ENCODE measurements around the gene LNPEP.
"Not testable (repeated sequence)": the region's sequence is repeated elsewhere in the genome, so short reads cannot be mapped to it uniquely, and the experiment has no call there.

Gene LNPEP

DNA sequence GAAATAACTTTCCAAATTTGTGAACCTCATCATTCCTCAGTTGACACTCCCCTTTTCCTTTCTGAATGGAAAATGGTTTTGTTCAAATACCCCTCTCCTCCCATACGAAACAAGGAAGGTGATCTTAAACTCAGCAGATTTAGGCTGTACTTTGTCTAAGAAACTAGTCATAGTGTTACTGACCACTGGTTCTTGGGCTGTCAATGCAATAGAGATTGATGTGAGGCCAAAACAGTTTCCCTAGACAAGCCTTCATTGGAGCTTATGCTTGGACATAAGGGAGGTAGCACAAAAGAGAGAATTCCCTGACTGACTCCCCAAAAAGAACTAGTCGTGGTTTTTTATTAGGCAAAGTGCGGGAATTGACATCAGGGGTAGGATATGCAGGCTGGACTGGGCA, 5.3 kb upstream of the LNPEP start:
- DNase-seq = no peak

DNA sequence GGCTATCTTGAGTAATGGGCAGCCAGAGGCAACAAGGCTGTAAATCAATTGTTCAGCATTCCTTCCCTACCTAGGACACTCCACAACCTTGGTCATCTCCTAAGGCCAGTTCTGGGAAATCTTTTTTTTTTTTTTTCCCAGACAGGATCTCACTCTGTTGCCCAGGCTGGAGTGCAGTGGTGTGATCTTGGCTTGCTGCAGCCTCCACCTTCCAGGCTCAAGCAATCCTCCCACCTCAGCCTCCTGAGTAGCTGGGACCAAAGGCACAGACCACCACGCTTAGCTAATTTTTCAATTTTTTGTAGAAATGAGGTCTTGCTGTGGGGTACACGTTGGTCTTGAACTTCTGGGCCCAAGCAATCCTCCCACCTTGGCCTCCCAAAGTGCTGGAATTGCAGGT, 4.8 kb upstream of the LNPEP start:
- DNase-seq = not testable (repeated sequence)

DNA sequence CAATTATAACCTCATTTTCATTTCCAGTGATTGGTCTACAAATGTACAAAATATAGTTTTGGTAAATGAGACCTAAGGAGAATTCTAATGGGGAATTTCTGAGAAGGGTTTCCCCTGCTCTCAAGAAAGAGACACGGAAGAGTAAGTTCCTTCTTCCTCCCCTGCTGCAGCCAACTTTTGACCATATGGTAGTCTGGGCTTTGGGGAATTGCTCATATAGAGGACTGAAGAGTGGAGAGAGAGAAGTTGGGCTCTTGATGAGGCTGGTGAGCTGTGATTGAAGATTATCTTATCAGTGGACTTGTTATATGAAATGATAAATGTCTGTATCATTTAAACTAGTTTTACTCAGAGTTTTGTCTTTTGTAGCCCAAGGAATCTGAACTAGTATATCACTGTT, 4.3 kb upstream of the LNPEP start:
- DNase-seq = no peak

DNA sequence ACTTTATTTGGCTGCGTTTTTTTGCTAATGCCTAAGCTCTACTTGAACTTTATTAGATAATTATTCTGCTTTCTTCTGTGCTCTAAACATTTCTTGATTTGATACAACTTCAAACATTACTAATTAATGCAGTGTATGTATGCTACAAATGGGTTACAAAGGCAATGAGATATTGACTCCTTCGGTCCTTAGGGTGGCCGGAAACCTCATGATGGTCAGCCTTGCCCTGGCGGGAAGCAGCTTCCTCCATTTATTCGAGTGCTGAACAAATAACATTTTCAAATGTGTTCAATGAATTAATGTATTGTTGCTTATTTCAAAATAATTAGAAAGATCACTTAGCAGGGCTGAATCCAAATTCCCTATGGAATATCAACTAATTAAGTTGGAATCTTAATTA, 3.9 kb upstream of the LNPEP start:
- DNase-seq = no peak

DNA sequence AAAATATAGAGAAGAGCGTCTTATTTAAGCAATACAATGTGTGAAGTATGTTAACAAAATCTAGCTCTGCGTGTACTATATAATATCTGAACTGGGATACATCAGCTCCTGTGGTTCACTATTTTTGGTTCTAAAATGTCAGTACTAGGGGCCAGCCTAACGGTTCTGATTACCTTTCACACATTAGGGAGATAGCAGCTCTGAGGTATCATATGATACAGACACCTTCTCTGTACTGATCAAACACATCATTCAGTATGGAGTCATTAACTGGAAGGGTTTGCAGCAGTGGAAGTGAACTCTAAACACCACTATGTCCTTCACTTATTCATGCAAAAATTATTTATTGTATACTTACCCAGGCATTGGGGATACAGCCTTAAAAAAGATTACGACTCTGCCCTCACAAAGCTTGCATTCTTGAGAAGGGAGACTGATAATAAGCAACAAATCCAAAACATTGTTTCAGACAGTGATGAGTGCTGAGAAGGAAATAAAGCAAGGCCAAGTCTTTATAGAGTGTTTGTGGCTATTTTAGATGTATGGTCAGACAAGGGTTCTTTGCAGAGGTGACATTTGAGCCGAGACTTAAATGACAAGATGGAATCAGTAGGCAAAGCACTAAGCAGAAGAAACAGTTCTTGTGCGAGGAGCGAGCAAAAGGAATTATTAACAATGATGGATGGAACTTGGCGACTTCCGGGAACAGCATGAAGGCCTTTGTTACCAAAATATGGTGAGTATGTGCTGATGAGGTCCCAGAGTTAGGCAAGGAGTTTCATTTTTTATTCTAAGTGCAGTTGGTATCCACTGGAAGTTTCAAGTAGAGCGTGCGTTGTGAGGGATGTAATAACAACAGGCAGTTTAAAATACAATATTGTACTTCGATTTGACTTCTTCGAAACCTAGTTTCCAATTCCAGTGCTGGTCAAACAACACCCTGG, 1.8 kb upstream of the LNPEP start:
- peak; percentile 32 for DNase-seq

DNA sequence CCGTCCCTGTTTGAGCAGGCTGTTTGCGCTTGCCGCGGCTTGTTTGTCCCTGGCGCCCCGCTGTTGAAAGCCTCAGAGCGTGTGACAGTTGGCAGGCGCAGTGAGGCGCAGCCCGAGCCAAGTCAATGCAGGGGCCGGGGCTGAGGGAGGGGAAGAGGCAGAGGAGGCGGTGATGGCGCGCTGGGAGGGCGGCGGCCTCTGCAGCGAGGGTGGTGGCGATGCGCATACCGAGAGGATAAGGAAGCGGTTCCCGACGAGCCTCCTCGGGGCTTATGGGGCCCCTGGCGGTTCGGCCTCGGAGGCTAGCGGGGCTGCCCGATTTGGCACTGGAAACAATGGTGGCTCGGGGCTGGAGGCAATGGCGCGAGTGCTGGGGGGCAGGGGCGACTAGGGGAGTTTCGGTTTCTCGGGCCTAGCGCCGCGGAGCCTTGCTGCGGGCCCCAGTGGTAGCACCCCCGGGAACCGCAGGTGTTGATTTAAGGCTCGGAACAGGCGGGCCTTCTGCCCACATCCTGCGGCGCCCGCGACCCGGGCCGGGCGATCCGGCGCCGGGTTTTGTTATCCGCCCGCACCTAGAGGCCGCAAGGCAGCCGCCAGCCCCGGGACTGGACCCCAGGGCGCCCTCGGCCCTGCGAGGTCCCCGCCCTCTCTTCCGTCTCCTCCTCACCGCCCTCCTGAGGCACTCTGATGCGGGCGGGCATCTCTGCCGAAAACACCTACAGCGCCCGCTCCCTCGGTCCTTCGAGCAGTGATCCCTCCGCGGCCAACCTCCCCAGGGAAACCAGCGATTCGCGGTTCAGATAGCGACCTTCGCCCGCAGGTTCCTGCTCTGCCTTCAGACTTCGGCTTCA, 947 bp upstream of the LNPEP start:
- peak; percentile 97 for DNase-seq

DNA sequence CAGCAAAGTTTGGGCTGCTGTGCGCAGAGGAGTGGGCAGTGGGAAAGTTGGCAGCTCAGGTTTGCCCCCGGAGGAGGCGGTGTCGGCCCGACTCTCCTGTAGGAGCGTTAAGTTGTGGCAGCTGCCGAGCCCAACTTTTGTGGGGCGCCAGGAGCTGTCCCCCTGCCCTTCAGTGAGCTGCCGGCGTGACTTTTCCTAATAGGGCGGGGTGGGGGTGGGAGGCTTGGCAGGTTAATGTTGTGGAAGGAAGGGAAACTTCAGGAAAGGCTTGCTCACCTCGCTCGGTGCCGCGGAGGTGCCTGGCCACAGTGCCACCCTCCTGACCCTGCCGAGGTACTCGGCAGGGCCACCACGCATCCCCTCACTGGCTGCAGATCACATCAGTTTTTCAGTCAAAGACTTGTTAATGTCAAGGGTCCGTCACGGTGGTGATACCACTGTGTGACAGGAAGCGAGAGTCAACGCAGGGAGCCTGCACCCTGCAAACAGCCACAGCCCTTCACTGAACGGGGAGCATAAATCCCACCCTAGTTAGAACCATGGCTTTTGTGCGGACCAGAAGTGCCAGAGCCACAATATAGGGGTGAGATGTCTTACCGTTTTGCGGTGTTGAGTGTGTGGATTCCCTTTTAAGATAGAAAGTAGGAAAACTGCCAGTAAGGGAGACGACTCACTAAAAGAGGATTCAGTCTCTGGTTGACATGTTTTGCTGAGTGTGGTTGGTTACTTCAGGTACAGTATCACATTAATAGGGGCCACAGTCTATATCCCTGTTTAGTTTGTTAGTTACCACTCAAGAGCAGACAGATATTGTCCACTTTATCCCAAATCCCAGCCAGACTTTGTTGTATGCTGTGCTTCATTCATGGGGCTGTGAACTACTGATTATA, 796 bp downstream of the LNPEP start:
- DNase-seq = peak; percentile 11

DNA sequence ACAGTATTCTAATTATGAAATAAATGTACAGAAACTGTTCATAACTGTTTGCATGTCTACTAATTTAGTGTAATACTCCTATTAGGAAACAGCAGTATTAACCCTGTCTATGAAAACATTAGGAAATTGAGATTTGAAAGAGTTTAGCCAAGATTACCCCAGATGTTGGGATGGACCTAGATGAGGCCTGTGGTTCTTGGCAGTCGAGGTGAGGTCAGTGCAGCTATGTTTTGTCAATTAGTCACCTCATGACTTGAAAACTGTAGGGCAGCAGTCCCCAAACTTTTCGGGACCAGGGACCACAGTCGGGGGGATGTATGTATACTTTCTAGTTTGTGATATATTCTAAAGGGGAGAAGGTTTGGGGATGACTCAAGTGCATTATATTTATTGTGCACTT, 4.7 kb downstream of the LNPEP start:
- no peak for DNase-seq

DNA sequence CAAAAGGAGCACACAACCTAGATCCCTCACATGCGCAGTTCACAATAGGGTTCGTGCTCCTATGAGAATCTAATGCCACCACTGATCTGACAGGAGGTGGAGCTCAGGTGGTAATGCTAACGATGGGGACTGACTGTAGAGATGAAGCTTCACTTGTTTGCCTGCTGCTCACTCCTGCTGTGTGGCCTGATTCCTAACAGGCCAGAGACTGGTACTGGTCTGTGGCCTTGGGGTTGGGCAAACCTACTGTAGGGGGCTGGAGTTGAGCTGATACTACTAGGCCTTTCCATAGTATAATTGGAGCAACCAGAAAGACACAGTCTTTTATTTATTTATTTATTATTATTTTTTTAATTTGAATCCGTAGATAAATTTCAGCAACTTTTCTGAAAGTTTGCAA, 5.3 kb downstream of the LNPEP start:
- DNase-seq = no peak

DNA sequence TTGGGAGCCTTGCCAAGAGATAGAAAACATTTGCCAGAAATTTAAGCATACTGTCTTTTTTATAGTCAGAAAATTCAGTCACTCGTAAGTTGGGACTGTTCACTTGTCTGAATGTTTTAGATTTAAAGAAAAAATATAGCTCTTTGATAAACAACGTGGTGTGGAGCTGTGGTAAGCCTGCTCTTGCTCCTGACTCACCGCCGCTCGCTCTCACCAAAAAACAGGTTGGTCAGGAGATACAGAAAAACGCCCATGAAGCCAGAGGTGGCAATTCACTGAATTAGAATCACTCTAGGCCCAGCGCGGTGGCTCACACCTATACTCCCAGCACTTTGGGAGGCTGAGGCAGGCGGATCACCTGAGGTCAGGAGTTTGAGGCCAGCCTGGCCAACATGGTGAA, 6.2 kb downstream of the LNPEP start:
- DNase-seq = no peak

DNA sequence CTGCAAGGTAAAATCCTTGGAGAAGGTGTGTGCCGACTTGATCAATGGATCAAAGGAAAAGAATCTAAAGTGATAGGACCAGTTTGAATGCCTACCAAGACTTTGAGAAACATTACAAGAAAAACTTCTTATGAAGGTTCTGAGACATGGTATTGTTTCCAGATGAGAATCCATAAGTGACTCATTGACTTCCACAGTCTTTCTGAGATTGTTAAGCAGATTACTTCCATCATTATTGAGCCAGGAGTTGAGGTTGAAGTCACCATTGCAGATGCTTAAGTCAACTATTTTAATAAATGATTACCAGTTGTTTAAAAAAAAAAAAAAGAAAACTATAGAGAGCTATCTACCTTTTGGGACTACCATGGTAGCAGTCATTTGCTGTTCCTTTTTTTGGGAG, 7.0 kb downstream of the LNPEP start:
- DNase-seq = no peak

DNA sequence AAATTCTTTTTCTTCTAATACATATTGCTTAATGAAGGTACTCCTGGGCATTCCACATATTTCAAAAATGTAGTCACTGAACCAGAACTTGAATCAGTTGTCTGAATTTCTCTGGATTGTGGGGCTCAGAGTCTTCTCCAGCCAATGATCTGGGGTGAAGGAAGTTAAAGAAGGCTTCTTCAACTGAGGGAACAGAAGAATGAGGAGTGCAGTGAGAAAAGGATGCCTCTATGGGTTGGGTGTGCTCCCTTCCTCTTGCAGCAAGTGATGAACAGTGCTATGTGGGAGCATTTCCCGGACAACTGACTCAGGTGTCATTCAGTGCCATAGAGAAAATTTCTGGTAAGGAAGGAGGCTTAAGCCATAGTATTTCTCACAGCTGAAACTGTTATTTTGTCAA, 7.9 kb downstream of the LNPEP start:
- no peak for DNase-seq

DNA sequence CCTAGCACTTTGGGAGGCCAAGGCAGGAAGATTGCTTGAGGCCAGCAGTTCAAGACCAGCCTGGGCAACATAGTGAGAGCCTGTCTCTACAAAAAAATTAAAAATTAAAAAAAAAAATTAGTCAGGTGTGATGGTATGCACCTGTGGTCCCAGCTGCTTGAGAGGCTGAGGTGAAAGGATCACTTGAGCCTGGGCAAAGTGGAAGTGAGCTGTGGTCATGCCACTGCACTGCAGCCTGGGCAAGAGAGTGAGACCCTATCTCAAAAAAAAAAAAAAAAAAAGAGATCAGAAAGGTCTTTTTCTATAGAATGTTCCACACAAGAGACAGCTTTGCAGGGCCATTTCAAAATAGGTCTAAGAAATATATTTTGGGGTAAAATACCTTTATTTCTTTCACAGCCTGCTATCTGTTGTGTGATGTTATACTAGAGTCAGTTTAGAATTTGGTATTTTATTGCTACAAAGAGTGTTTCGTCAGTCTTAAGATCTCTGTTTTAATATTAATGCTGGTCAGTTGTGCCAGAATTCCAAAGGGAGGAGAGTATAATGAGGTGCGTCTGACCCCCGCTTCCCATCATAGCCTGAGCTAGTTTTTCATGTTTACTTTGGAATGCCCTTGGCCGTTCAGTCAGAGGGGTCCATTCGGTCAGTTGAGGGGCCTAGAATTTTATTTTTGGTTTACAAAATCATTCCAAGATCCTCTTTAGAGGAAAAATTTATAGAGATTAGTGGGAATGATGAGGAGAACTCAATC, 9.4 kb downstream of the LNPEP start:
- no peak for DNase-seq

DNA sequence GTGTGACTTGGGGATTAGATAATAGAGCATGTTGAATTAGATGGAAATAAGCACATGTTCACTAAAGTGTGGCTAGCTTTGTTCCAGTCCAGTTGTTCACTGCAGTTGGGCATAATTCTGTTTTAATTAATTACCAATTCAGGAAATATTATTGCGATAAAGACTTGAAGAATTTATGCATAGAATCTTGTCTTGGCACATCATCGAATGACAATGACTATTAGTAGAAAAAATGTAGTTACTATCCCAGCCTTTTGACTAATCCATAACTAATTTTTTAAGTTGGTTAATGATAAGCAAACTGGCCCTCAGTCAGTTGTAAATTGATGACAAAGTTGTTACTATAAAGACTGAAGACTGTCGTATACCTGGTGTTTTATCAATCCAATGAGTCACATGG, 10.5 kb downstream of the LNPEP start:
- DNase-seq = no peak

DNA sequence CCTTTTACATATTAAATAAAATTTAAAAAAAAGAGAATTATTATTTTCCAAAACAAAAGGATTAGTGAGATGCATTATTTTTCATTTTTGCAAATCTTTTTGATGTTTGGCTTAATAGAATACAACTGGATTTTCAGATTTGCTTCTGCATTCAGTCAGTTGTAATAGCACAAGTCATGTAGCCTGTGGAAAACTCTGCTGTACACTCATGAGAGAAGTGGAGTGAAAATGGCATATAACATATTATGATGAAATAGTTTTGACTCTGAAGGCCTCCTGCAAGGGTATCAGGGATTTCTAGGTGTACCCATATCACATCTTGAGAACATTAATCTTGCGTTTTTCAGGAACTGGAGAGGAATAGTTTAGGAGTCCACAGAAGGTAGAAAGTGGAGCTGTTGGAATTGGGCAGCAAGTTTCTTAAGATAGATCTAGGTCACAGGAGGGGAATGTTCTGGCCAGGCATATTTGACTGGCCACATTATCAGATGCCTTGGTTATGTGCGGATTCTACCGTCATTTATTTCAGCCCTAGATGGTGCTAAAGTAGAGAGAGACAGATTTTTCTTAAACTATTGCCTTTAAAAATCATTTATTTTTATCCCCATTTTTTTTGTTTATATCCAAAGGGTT, 16.4 kb downstream of the LNPEP start:
- DNase-seq = no peak

DNA sequence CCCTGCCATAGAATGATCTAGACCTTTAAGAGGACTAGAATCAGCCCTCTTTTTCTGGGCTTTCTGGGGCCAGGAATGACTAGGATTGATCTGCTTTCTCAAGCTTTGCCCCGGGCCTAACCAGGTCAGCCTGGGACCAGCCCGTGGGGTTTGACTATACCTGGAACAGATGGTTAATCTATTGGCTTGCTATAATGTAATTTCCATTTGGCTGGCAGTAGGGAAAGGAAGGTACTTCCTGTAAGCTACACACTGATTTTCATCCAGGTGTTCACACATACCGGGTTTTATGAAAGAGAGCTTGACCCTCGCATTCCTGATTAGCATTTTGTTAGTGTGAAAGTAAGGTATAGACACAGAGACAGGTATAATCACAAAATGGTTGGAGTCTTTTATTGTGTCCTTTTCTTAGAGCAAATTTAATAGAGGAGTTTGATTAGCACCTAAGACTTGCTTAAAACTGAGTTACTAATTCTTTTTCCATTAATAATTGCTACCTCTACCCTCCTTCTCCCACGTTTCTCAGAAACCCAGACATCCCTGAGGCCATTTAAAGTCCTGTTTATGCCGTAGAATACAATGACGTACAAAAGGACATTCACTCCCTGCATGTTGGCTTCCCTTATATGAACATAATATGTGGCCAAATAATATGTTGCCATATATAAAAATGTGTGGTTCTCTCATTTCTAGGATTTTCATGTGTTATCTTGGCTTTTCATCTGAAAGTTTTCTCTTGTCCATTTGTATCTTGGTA, 17.3 kb downstream of the LNPEP start:
- DNase-seq = no peak

DNA sequence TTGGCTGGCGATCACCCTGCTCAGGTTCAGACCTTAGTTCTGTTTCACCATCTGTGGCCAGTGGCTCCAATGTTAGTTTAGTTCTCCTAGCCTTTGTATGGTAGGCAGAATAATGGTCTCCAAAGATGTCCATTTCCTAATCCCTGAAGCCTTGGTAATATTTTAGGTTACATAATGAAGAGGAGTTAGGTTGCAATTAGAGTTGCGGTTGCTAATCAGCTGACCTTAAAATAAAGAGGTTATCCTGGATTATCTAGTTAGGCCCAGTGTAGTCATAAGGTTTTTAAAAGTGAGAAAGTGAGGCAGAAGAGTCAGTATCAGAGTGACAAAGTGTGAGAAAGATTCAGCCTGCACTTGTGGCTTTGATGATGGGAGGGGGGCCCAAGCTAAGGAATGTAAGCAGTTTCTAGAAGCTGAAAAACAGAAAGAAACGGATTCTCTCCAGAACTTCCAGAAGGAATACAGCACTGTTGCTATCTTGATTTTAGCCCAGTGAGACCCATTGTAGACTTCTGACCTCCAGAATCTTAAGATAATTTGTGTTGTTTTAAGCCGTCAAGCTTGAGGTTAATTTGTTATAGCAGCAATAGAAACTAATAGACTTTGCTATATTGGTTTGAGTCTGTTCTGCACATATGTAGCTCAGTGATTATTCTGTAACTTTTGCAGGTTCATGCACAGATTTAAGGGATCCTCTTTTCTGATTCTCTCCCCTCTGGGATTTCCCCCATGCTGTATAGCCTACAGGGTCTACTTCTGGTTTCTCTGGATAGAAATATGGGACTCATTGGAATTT, 21.6 kb downstream of the LNPEP start:
- no peak for DNase-seq

DNA sequence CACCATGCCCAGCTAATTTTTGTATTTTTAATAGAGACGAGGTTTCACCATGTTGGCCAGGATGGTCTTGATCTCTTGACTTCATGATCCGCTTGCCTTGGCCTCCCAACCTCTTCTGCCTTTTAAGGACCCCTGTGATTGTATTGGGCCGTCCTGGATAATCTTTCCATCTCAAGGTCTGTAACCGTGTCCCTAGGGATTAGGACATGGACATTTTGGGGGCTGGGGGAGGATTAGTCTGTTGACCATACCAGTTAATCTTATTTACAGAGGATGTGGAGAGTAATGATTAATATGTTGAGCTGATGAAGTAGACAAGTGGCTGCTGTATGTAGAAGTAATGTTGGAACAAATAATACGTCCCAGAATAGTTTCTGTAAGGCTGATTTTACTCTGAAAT, 23.1 kb downstream of the LNPEP start:
- no peak for DNase-seq

DNA sequence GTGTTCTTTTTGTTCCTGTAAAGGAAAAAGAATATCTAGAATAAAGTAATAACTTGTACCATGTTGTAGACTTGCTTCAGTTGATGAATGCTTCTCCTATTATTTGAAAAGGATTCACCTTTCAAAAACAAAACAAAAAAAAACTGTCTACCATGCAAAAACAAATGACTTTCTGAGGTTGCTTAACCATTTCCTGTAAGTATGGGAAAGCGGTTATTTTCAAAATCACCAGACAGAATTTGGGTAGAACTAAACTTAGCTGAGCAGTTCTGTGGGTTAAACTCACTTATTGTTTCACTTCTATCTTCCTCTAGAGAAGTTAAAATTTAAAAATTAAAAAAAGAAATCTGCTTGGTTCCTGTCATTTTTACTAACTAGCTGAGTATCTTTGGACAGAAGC, 25.2 kb downstream of the LNPEP start:
- DNase-seq = no peak

DNA sequence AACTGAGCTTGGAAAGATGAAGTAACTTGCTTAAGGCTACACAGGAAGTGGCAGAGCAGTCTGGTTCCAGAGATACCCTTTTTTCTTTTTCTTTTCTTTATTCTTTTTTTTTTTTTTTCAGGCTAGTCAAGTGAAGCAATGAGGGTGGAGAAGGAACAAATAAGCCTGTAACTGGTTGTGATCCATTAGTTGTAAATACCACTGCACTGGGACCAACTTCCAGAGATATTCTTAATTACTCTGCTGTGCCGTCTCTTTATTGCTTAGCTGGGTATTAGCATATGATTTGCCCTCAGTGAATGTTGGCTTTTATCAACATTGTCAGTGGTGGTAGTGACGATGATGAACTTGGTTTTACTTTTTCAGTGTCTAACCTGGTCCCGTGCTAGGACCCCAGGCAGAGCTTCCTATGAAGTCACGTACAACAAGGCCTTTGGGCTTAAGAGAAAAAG, 26.7 kb downstream of the LNPEP start:
- no peak for DNase-seq
